HG02678 (cell line): Measurements from ENCODE around the gene CBFA2T2.
"Not testable (repeated sequence)": the region's sequence is repeated elsewhere in the genome, so short reads cannot be mapped to it uniquely, and the experiment has no call there.

ENCODE experiments used
- ATAC-seq: cut with Tn5 transposase; IDR thresholded peaks from one replicate; pipeline ENCODE4 v1.9.1; 2021; ENCODE audit warnings: mild to moderate bottlenecking, moderate library complexity; ENCODE audit not compliant: unreplicated experiment

CBFA2T2 gene

GRCh38 chr20:33606118-33606771 lies 116.3 kb downstream of the CBFA2T2 start:
- ATAC-seq: peak; percentile 54

- ATAC-seq: no peak
Observed at GRCh38 chr20:33609504-33609903, 119.6 kb downstream of the CBFA2T2 start.

- no peak for ATAC-seq
Observed at GRCh38 chr20:33611106-33611505, 121.2 kb downstream of the CBFA2T2 start.

GRCh38 chr20:33612001-33612400 lies 122.1 kb downstream of the CBFA2T2 start:
- ATAC-seq: no peak

- ATAC-seq: no peak
Observed at GRCh38 chr20:33621717-33622400, 132.0 kb downstream of the CBFA2T2 start.

- no peak for ATAC-seq
Observed at GRCh38 chr20:33622705-33623365, 132.9 kb downstream of the CBFA2T2 start.

- ATAC-seq: no peak
Observed at GRCh38 chr20:33624399-33624798, 134.5 kb downstream of the CBFA2T2 start.

GRCh38 chr20:33626190-33626589 lies 136.3 kb downstream of the CBFA2T2 start:
- no peak for ATAC-seq

- no peak for ATAC-seq
Observed at GRCh38 chr20:33627577-33628216, 137.8 kb downstream of the CBFA2T2 start.

- ATAC-seq: no peak
Observed at GRCh38 chr20:33629533-33629932, 139.6 kb downstream of the CBFA2T2 start.

- ATAC-seq: no peak
Observed at GRCh38 chr20:33629979-33630378, 140.1 kb downstream of the CBFA2T2 start.

GRCh38 chr20:33630507-33630906 lies 140.6 kb downstream of the CBFA2T2 start:
- ATAC-seq: no peak

GRCh38 chr20:33631910-33632309 lies 142.0 kb downstream of the CBFA2T2 start:
- ATAC-seq: not testable (repeated sequence)

- no peak for ATAC-seq
Observed at GRCh38 chr20:33635341-33635740, 145.4 kb downstream of the CBFA2T2 start.

GRCh38 chr20:33636776-33637175 lies 146.9 kb downstream of the CBFA2T2 start:
- ATAC-seq: no peak

- no peak for ATAC-seq
Observed at GRCh38 chr20:33640287-33640686, 150.4 kb downstream of the CBFA2T2 start.

GRCh38 chr20:33644313-33645071 lies 154.6 kb downstream of the CBFA2T2 start:
- ATAC-seq: no peak

GRCh38 chr20:33645072-33645358 lies 155.1 kb downstream of the CBFA2T2 start:
- no peak for ATAC-seq

GRCh38 chr20:33645396-33645795 lies 155.5 kb downstream of the CBFA2T2 start:
- ATAC-seq: no peak

GRCh38 chr20:33646191-33646590 lies 156.3 kb downstream of the CBFA2T2 start:
- ATAC-seq: no peak

GRCh38 chr20:33646959-33647602 lies 157.2 kb downstream of the CBFA2T2 start:
- not testable (repeated sequence) for ATAC-seq
